Vein endothelial cell (primary cell): ENCODE measurements around the gene LBP. TPM values are rescaled to one million over a fixed set of nuclear protein-coding genes. Genes with fewer than 3 reads are reported as not detected.

Experiments used
- small RNA-seq: library from RNA; depleted of rRNA; stranded (forward); fragments of <200 nt; gene quantifications from one replicate; pipeline ENCODE3, GENCODE V24; 2012
- total RNA-seq: library from RNA; depleted of rRNA; stranded (reverse); fragments of >200 nt; gene quantifications from 2 replicates; pipeline ENCODE4 v1.2.3, GENCODE V29; 2012

LBP gene, protein sequence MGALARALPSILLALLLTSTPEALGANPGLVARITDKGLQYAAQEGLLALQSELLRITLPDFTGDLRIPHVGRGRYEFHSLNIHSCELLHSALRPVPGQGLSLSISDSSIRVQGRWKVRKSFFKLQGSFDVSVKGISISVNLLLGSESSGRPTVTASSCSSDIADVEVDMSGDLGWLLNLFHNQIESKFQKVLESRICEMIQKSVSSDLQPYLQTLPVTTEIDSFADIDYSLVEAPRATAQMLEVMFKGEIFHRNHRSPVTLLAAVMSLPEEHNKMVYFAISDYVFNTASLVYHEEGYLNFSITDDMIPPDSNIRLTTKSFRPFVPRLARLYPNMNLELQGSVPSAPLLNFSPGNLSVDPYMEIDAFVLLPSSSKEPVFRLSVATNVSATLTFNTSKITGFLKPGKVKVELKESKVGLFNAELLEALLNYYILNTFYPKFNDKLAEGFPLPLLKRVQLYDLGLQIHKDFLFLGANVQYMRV
- total RNA-seq = under 0.01 TPM in 1 of 2 replicates, not detected in the other

GRCh38 chr20:38346247-38346651, at the start of gene LBP:
LBP (plus strand) TSS chr20:38346482; CDS start chr20:38346517, 35 bp downstream.

GRCh38 chr20:38303908-38304379, 42.3 kb upstream of the LBP start, which contains the start of gene BPI:
BPI (plus strand) TSS chr20:38304156; CDS start chr20:38304224, 68 bp downstream.

Small RNA genes lying within 50 kb of the gene (small RNA-seq; reads per million reads assigned to genes)
- gene RF00056 = 0.11 reads per million
- 2,325 reads per million, percentile 100 among the genes with 10 or more reads in this experiment for gene SNORA71B

Other genes starting within 250 kb of the LBP start
- 938 and 1,115 TPM in 2 replicates for gene TGM2, start 181.2 kb upstream of the LBP start, total RNA-seq
- gene KIAA1755, start 85.7 kb upstream of the LBP start, total RNA-seq = under 0.01 and 0.19 TPM in 2 replicates
- gene BPI, start 42.3 kb upstream of the LBP start, total RNA-seq = not detected in 2 replicates
- 11.4 and 11.9 TPM in 2 replicates for gene SNHG17, start 88.8 kb downstream of the LBP start, total RNA-seq
- gene RALGAPB, start 126.4 kb downstream of the LBP start, total RNA-seq = 44.7 and 59.0 TPM in 2 replicates
- gene ADIG, start 234.7 kb downstream of the LBP start, total RNA-seq = not detected in 2 replicates